ENCODE data around the gene CEP131.
"Not testable (repeated sequence)": the region's sequence is repeated elsewhere in the genome, so short reads cannot be mapped to it uniquely, and the experiment has no call there.

CEP131 gene

DNA sequence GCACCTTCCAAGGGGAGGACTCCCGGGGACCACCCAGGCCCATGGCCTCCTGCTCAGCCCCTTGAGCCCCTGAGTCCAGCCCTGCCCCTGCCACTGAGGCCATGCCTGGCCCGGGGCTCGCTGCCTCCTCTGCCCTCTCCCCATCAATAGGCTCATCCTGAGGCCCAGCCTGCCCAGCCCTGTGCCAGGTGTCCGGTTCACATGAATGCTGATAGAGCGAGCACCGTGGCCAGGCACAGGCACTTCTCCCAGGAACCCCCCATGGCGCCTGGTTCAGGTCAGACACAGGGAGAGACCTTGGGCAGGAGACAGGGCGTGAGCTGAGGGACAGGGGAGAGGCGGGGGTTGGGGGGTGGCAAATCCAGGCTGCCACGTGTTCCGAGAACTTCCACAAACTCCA, 60.3 kb downstream of the CEP131 start:
- no peak for DNase-seq

DNA sequence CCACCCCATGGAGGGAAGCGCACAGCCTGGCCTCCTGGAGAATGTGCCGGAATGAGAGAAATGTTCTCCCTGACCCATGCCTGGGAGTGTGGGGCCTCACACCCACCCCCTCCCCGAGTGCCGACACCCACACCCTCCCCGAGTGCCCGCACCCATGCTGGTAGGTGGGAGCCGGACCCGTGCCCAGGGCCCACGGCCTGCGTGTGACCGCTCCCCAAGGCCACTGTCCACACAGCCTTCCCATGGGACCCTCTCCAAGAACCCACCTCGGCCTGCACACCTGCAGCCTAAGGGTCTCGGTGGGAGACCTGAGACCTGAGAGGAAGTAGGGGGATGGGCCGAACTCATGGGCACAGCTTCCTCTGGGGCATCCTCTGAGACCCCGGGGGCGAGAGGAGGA, 60.8 kb downstream of the CEP131 start:
- no peak for DNase-seq

DNA sequence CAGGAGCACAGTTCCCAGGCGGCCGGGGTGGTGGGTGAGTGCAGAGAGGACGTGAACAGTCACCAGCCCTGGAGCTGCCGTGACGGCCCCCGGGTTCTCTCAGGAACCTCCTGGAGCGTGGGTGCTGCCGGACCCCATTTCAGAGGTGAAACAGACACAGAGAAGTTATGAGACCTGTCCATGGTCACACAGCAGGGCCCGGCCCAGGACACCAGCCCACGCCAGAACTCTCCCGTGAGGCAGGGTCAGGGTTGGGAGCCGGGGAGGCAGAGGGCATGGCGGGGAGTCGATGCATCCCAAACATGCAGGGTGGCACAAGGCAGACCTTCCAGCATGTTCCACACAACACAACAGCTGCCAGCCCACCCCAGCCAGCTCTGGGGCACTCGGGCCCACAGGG, 61.2 kb downstream of the CEP131 start:
- no peak for DNase-seq

- DNase-seq, result no peak
These were observed 61.9 kb downstream of the CEP131 start for GRCh38 chr17:81160747-81161453.

DNA sequence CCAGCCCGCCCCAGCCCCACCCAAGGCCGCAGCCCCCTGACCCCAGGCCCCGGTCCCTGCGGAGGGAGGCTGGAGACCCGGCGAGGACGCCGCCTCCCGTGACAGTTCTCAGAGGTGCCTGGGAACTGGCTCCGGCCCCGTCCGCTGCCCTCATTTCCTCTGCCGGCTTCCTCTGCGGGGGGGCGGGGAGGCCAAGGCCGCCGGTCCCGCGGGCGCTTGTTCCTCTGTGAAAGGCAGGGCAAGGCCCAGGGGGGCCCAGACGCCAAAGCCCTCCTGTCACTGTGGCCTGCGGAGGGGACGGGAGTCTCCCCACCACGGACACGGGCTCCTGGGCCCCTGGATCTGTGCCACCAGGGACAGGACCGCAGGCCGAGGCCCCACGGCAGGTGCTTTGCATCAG, 62.5 kb downstream of the CEP131 start:
- DNase-seq, result no peak

- no peak for DNase-seq
These were observed 63.0 kb downstream of the CEP131 start for GRCh38 chr17:81159611-81160265.

DNA sequence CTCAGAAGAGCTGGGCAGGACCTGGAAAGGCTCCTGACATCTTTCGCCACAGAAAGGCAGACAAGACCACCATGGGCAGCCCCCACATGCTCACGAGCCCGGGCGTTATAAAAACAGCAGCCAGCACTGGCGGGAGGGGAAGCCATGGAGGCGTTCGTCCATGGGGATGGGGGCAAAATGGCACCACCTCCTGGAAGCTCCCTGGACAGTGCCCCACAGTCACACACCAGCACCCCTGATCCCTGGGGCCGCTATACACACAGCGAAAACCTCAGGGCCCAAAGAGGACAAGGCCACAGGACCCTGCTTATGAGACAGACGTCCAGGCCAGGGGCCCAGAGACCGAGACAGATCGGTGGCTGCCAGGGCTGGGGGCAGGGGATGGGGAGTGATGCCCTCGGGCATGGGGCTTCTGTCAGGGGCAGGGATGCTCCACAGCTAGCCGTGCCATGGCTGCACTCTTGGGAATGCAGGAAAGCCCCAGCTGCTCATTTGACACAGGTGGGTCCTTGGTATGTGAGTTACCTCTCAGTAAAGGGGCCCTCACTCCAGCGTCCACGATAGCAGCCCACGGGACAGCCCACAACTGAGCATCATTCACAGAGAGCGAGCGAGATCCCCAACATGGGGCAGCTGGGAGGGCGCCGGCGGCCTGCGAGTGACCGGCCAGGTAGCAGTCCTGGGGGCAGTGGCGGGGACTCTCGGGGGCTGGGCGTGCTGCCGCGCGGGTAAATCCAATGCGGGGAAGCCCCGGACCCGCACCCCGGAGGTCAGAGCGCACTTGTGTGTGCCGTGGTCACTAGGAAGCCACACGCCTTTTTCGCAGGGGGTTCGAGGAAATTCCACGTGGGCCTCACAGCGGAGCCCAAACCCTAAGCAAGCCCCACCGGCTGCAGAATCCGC, 63.8 kb downstream of the CEP131 start:
- no peak for DNase-seq

DNA sequence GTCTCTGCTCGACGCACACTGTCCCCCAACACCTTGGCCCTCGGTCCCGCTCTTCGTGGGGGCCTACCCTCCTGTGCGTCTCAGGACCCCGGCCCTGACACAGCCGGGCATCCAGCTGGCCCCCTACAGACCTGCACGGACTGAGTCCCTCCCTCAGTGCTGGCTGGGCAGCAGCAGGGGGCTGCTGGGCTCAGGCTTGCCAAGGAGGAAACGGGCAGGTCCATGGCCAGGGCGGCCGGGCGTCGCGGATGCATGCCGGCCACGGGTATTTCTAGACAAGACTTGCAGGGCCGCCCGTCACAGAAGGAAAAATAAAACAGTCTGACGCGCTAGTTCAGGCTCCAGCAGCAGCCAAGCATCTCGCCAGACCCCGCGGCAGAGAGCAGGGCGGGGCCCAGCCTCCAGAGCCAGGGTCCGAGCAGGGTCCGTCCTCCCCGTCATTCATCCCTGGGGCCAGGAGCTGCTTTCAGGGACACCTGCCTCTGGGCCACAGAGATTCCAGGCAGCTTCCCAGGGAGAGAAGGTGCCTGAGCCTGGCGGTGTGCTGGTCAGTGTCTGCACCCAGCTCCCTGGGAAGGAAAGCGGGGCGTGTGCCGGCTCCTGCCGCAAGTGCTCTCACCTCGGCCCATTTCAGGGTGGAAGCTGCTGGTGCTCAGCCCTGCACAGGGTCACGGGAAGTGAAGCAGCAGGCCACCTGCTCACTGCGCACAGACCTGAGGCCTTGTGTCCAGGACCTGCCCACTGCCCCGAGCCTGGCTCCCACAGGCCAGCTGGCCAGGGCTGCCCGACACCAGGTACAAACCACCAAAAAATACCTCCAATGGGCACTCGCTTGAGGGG, 64.7 kb downstream of the CEP131 start:
- DNase-seq, result no peak

- no peak for DNase-seq
These were observed 65.6 kb downstream of the CEP131 start for GRCh38 chr17:81156866-81157805.

GRCh38 chr17:81154961-81155360, 67.8 kb downstream of the CEP131 start:
- DNase-seq, result no peak

GRCh38 chr17:81154016-81154415, 68.7 kb downstream of the CEP131 start:
- not testable (repeated sequence) for DNase-seq

GRCh38 chr17:81153340-81153803, 69.4 kb downstream of the CEP131 start:
- no peak for DNase-seq

DNA sequence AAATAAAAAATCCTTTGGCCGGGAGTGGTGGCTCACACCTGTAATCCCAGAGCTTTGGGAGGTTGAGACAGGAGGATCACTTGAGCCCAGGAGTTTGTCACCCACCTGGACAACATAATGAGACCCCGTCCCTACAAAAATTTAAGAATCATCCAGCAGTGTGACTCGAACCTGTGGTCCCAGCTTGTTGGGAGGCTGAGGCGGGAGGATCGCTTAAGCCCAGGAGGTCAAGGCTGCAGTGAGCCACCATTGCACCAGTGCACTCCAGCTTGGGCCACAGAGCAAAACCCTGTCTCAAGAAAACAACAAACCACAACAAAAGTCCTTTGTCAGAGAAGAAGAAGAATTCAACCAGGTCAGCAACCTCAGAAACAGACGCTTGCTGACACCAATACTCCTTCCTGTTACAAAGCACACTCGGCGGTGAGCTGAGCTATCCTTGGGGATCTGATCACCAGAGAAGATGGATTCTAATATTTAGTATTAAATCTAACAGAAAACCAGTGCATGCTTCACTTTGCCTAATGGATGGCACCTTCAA, 70.4 kb downstream of the CEP131 start:
- DNase-seq, result no peak

DNA sequence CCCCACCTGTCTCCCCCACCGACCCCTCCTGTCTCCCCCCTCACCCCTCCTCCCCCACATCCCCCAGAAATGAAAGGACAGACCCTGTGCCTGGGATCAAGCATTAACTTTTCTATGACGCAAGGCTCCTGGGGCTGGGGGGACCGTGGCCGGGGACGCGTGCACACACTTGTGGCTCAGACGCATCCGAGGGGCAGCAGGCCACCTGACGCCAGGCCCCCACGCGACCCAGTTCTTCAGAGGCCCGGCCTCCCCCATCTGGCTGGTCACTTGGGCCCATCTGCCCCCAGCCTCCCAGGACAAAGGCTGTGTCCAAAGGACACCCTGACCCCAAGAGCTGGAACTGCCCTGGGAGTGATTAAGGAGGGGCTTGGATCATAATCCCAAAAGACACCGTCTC, 71.5 kb downstream of the CEP131 start:
- no peak for DNase-seq

DNA sequence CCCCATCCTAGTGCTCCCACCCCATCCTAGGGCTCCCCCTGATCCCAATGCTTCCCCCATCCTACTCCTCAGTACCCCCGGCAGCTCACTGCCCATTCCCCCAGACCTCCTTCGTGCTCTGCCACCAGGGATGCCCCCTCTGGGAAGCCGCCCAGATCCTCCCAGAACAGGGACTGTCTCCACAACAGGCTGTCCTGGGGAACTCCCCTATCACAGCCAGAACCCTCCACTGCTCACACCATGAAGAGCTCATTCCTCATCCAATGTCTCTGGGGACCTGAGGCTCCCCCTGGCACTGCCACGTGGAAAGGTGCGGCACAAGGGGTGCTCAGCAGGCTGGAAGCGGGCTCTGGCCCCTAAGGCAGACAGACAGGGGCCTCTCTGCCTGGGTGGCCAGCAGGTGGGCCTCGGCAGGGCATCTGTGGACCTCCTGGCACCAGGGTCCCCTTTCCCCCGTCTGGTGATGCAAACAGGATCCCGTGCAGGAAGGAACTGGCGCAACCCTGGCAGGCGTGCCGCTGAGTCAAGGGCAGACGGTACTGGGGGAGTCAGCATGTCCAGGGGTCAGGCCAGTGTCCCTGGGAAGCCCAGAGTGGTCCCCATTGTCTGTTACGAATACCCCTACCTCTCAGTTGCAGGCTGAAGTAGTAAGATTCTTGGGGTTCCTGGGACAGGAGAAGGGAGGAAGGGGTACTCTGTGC, 72.2 kb downstream of the CEP131 start:
- DNase-seq, result no peak

GRCh38 chr17:81148986-81149533, 73.7 kb downstream of the CEP131 start:
- no peak for DNase-seq

GRCh38 chr17:81148571-81148970, 74.2 kb downstream of the CEP131 start:
- DNase-seq, result no peak

DNA sequence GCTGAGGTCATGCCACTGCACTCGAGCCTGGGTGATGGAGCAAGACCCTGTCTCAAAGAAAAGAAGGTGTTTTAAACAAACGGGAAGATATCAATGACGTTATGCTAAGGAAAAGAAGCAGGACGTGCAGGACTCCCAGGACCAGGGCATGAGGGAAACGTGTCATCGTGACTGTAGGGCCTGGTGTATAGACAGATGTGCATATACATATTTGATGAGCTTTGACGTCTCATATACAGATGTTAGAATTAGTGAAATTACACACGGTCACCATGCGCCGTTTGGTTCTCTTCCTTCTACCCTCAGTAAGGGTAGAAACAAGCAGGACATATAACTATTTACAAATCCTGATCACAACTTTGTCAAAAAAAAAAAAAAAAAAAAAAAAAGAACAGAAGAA, 75.1 kb downstream of the CEP131 start:
- no peak for DNase-seq

GRCh38 chr17:81146208-81146607, 76.6 kb downstream of the CEP131 start:
- not testable (repeated sequence) for DNase-seq

DNA sequence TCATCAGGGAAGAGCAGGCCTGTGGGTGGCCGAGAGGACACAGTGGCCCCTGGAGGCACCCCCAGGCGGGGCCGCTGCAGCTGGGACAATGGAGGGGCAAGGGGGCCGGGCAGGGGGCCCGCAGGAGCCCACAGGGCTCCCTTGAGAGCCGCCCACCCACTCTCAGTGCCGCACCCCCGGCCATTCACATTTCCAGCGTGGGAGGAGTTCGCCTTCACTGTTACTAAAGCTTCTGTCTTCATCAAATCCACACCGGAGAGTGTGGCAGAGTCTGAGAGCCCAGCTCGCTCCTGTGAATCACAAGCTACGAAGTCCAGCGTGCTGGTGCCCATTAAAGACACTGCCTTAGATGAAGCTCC, 78.4 kb downstream of the CEP131 start:
- DNase-seq, result no peak
